Measurements from ENCODE around the gene CNTNAP5.

The CNTNAP5 gene

GRCh38 chr2:124213977-124214587 lies 189.0 kb downstream of the CNTNAP5 start:
- DNase-seq (ENCODE audit: insufficient read length, low spot score) (no peak), FAIRE-seq (no peak)
- no peak for TF ChIP-seq POLR2A (IDR thresholded peaks at IDR 0.05; ENCODE audit: low read depth, low read length)

GRCh38 chr2:124246170-124246569 lies 221.1 kb downstream of the CNTNAP5 start:
- TF ChIP-seq POLR2A (IDR thresholded peaks at IDR 0.05; ENCODE audit: low read depth, low read length): no peak
- FAIRE-seq (no peak), DNase-seq (ENCODE audit: insufficient read length, low spot score) (no peak)

GRCh38 chr2:124248386-124248785 lies 223.3 kb downstream of the CNTNAP5 start:
- no peak for FAIRE-seq
- no peak for TF ChIP-seq POLR2A (IDR thresholded peaks at IDR 0.05; ENCODE audit: low read depth, low read length)
- no peak for DNase-seq (ENCODE audit: insufficient read length, low spot score)

GRCh38 chr2:124250433-124250832 lies 225.3 kb downstream of the CNTNAP5 start:
- TF ChIP-seq POLR2A (IDR thresholded peaks at IDR 0.05; ENCODE audit: low read depth, low read length): no peak
- DNase-seq (ENCODE audit: insufficient read length, low spot score): no peak
- FAIRE-seq: no peak

GRCh38 chr2:124254621-124255020 lies 229.5 kb downstream of the CNTNAP5 start:
- FAIRE-seq (no peak), DNase-seq (ENCODE audit: insufficient read length, low spot score) (no peak)
- TF ChIP-seq POLR2A (IDR thresholded peaks at IDR 0.05; ENCODE audit: low read depth, low read length): no peak

GRCh38 chr2:124257120-124257519 lies 232.0 kb downstream of the CNTNAP5 start:
- FAIRE-seq: no peak
- no peak for TF ChIP-seq POLR2A (IDR thresholded peaks at IDR 0.05; ENCODE audit: low read depth, low read length)
- no peak for DNase-seq (ENCODE audit: insufficient read length, low spot score)

GRCh38 chr2:124258140-124258880 lies 233.2 kb downstream of the CNTNAP5 start:
- no peak for FAIRE-seq

GRCh38 chr2:124261456-124261855 lies 236.4 kb downstream of the CNTNAP5 start:
- TF ChIP-seq POLR2A (IDR thresholded peaks at IDR 0.05; ENCODE audit: low read depth, low read length): no peak
- no peak for DNase-seq (ENCODE audit: insufficient read length, low spot score)
- FAIRE-seq: no peak

More at GRCh38 chr2:124258140-124258880, 233.2 kb downstream of the CNTNAP5 start:
- no peak for DNase-seq (ENCODE audit: insufficient read length, low spot score)
- no peak for TF ChIP-seq POLR2A (IDR thresholded peaks at IDR 0.05; ENCODE audit: low read depth, low read length)

GRCh38 chr2:124264551-124265091 lies 239.5 kb downstream of the CNTNAP5 start:
- DNase-seq (ENCODE audit: insufficient read length, low spot score) (no peak), FAIRE-seq (no peak)
- TF ChIP-seq POLR2A (IDR thresholded peaks at IDR 0.05; ENCODE audit: low read depth, low read length): no peak

- DNase-seq (ENCODE audit: insufficient read length, low spot score): no peak
- no peak for TF ChIP-seq POLR2A (IDR thresholded peaks at IDR 0.05; ENCODE audit: low read depth, low read length)
- no peak for FAIRE-seq
Observed at GRCh38 chr2:124267794-124268193, 242.7 kb downstream of the CNTNAP5 start.

- FAIRE-seq: no peak
- TF ChIP-seq POLR2A (IDR thresholded peaks at IDR 0.05; ENCODE audit: low read depth, low read length): no peak
- DNase-seq (ENCODE audit: insufficient read length, low spot score): no peak
Observed at GRCh38 chr2:124269348-124269747, 244.3 kb downstream of the CNTNAP5 start.

- no peak for DNase-seq (ENCODE audit: insufficient read length, low spot score)
- FAIRE-seq: no peak
- no peak for TF ChIP-seq POLR2A (IDR thresholded peaks at IDR 0.05; ENCODE audit: low read depth, low read length)
Observed at GRCh38 chr2:124272261-124272841, 247.3 kb downstream of the CNTNAP5 start.

- FAIRE-seq: no peak
- no peak for TF ChIP-seq POLR2A (IDR thresholded peaks at IDR 0.05; ENCODE audit: low read depth, low read length)
- no peak for DNase-seq (ENCODE audit: insufficient read length, low spot score)
Observed at GRCh38 chr2:124281541-124281940, 256.5 kb downstream of the CNTNAP5 start.

GRCh38 chr2:124283096-124283495 lies 258.0 kb downstream of the CNTNAP5 start:
- FAIRE-seq: no peak
- DNase-seq (ENCODE audit: insufficient read length, low spot score): no peak
- no peak for TF ChIP-seq POLR2A (IDR thresholded peaks at IDR 0.05; ENCODE audit: low read depth, low read length)
